ENCODE measurements around the gene RNF151.

Gene RNF151

GRCh38 chr16:1993731-1994131 lies 27.1 kb downstream of the RNF151 start:
- DNase-seq: no peak

- DNase-seq: no peak
Measured at GRCh38 chr16:1997494-1998359, 31.1 kb downstream of the RNF151 start.

GRCh38 chr16:1998360-1998835 lies 31.7 kb downstream of the RNF151 start:
- DNase-seq: no peak

- no peak for DNase-seq
Measured at GRCh38 chr16:1998852-1999801, 32.5 kb downstream of the RNF151 start.

- no peak for DNase-seq
Measured at GRCh38 chr16:1999866-2000514, 33.3 kb downstream of the RNF151 start.

GRCh38 chr16:2001035-2001434 lies 34.4 kb downstream of the RNF151 start:
- no peak for DNase-seq

- no peak for DNase-seq
Measured at GRCh38 chr16:2001456-2002355, 35.0 kb downstream of the RNF151 start.

GRCh38 chr16:2002406-2003230 lies 36.0 kb downstream of the RNF151 start:
- DNase-seq: no peak

GRCh38 chr16:2003231-2003826 lies 36.7 kb downstream of the RNF151 start:
- no peak for DNase-seq

GRCh38 chr16:2003827-2004641 lies 37.4 kb downstream of the RNF151 start:
- DNase-seq: peak; percentile 88 to 95

GRCh38 chr16:2004795-2005517 lies 38.3 kb downstream of the RNF151 start:
- DNase-seq: no peak

GRCh38 chr16:2005646-2006045 lies 39.0 kb downstream of the RNF151 start:
- DNase-seq: peak in 1 of 2 experiments; percentile 57

GRCh38 chr16:2006317-2006716 lies 39.7 kb downstream of the RNF151 start:
- DNase-seq: no peak

GRCh38 chr16:2007081-2007836 lies 40.6 kb downstream of the RNF151 start:
- no peak for DNase-seq

- no peak for DNase-seq
Measured at GRCh38 chr16:2008009-2008526, 41.4 kb downstream of the RNF151 start.

- DNase-seq: no peak
Measured at GRCh38 chr16:2008631-2009163, 42.0 kb downstream of the RNF151 start.

GRCh38 chr16:2009164-2009711 lies 42.6 kb downstream of the RNF151 start:
- DNase-seq: no peak

Data from NCI-H446 (cell line).